Sciatic nerve (tissue), 2 donors: ENCODE results near the gene AK2. TPM values are rescaled to one million over a fixed set of nuclear protein-coding genes. Genes with fewer than 3 reads are reported as not detected.
"Not testable (repeated sequence)": the region's sequence is repeated elsewhere in the genome, so short reads cannot be mapped to it uniquely, and the experiment has no call there.

Source experiments
- ATAC-seq: fragments of 200-7000 bp; cut with Tn5 transposase; one replicate; pipeline ENCODE4 v1.9.1; 2020; ENCODE audit warnings: mild to moderate bottlenecking, moderate library complexity
- DNase-seq: peaks from one replicate; pipeline ENCODE4 v3.0.0-alpha.2; 2020; ENCODE audit warnings: low spot score
- intact Hi-C: fragments of 100-400 bp; cut with DNase I; formaldehyde crosslinking; loops from one replicate; pipeline ENCODE4 v1.14.2; 2022
- total RNA-seq: library from RNA; stranded (reverse); fragmentation: NEBNext Ultra II Directional; extraction: Animal tissue kit (Norgen Biotek cat#: 25700); gene quantifications from one replicate; pipeline ENCODE4 v1.2.1, GENCODE V29; 2021
- donor health status: DM: no; HTN: no; CAD: no.
- donor health status: DM: no; HTN: no; CAD: no.

The AK2 gene
- total RNA-seq, 1 donor from 2014 or later: 111 TPM

GRCh38 chr1:33056426-33056825 lies 19.7 kb upstream of the AK2 start:
- intact Hi-C loops: no loop called here
- DNase-seq (no peak), ATAC-seq (no peak)

GRCh38 chr1:33055210-33056008 lies 18.7 kb upstream of the AK2 start:
- DNase-seq (peak; percentile 67), ATAC-seq (peak; percentile 86)
- intact Hi-C loops: no loop called here

DNA sequence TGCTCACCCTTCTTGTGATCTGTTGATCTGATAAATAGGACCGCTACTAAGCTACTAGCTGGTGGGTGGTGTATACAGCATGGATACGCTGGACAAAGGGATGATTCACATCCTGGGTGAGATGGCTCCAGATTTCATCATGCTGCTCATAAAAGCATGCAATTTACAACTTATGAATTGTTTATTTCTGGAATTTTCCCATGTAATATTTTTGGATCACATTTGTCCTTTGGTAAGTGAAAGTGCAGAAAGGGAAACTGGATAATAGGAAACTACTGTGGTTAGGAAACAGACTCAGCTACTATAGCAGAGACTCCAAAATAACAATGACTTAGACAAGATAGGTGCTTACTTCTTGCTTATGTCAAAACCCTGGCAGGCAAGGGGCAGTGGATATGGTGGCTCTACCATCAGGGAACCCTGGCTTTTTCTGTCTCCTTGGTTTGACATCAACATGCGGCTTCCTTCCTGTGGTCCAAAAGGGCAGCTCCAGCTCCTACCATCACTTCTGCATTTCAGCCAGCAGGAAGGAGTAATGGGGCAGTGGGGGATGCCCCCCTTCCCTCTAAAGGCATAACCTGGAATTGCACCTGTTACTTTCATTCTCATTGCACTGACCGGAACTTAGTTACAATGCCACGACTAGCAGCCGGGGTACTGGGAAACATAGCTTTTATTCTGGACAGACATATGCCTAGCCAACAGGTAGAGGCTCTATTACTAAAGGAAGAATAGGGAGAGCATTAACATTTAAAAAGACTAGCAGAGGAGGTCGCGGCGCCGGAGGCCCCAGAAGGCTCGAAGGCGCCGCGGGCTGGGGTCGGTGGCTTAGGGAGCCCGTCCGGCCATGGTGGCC lies 13.8 kb upstream of the AK2 start:
- DNase-seq (no peak), ATAC-seq (peak; percentile 59)
- intact Hi-C loops: no loop called here

DNA sequence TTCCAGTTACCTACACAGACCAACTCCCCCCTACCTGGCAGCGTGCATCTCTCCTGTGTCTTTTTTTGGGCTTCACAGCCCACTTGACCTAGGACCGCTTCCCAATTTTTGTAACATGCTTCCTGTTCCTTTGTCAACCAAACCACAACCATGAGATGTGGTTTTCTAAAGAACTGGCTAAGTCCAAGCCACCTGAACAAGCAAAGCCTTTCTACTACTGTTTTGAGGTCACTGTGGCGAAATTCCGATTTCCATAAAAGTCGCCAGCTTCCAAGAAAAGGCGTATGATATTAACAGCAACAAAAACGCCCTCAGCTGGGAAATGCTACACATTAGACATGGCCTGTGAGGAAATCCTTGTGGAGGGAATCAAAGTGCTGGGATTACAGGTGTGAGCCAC lies 12.7 kb upstream of the AK2 start:
- peak; percentile 36 for ATAC-seq
- no peak for DNase-seq
- intact Hi-C loops: no loop called here

DNA sequence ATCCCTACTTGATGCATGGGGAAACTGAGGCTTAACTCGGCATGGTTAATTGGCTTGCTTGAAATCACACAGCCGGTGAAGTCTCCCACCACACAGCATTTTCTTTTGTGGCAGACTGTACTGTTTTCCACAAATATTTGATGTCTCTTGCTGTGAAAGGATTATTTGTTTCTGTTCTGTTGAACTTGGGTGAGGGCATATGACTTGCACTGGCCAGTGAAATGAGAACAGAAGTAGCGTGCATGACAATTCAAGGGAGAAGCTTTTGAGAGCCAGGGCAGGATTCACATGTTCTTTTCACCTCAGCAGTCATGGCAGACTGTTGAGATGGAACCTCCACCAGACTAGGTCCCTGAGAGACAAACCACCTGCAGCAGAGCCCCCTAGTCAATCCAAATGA lies 11.7 kb upstream of the AK2 start:
- DNase-seq (no peak), ATAC-seq (no peak)
- intact Hi-C loops: no loop called here

GRCh38 chr1:33047839-33048305 lies 11.2 kb upstream of the AK2 start:
- no peak for ATAC-seq
- intact Hi-C loops: no loop called here
- no peak for DNase-seq

DNA sequence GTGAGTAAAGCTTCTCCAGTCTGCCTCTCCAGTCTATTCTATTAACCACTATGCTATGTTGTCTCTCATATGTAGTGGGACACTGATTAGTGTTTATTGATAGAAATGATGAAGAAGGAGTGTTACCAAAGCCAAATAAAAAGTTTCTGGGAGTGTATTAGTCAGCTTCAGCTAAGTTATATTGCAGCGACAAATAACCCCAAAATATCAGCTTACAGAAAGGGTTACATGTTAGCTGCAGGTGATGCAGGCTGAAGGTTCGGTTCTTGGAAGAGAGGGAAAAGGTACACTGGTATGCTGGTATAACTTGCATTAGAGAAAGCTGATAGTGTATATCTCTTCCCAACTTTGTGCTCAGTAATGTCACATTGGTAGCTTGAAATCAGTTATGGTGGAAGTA lies 10.6 kb upstream of the AK2 start:
- no peak for ATAC-seq
- no peak for DNase-seq
- intact Hi-C loops: no loop called here

DNA sequence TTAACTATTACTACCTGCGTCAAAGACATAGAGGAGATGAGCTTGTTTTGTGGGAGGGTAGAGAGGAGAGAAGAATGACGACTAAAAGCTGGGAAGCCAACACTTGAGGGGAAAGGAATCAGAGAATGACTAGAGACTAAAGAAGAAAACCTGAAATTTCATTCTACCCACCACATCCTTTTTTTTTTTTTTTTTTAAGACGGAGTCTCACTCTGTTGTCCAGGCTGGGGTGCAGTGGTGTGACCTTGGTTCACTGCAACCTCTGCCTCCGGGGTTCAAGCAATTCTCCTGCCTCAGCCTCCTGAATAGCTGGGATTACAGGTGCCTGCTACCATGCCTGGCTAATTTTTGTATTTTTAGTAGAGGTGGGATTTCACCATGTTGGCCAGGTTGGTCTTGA lies 9.6 kb upstream of the AK2 start:
- ATAC-seq, intact Hi-C loops, DNase-seq: not testable (repeated sequence)

DNA sequence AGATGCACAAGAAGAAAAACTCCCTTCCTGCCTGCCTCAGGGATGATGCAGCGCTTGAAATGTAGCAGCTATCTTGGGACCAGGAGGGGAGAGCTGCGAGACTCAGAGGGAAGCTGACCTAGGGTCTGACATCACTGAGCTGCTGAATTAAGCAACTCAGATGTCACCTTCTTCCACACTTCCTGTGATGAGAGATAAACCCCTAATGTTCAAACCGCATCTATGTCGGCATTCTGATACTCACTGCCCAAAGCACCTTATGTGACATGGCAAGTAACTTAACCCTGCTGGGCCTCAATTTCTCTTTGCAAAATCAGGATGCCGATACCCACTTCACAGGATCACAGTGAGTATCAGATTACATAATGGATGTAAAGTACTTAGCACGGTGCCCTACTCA lies 9.1 kb upstream of the AK2 start:
- intact Hi-C loops: no loop called here
- DNase-seq (no peak), ATAC-seq (no peak)

- intact Hi-C loops: no loop called here
- ATAC-seq (peak; percentile 41), DNase-seq (no peak)
These were observed 8.6 kb upstream of the AK2 start for GRCh38 chr1:33045246-33045645.

DNA sequence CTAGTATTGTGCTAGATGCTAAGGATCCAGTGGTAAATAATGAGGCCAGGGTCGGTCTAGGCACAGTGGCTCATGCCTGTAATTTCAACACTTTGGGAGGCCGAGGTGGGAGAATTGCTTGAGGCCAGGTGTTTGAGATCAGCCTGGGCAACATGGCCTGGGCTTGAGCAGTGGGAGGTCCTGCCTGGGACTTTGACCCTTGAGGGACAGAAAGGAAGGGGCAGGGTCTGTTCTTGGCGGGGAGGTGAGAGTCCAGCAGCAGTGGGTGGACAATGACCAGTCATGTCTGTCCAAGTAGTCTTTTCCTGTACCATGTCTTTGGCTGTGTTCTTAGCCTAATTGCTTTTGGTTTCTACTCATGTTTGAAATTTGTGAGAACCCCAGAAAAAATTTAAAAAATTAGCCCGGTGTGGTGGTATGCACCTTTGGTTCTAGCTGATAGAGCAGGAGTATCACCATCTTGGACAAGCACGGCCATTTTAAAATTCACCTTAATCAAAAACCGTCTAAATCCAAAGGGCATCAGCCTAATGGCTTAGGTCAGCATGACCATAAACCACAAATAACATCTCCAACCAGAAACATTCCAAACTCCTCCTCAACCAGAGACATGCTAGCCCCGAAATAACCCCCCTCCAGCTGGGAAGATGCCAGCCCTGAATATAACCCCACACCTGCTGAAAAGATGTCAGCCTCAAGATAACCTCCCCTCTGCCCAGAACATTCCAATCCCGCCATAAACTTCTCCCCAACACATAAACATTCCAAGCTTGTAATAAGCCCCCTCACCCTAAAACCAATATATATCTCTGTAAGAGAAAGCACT lies 6.8 kb upstream of the AK2 start:
- ATAC-seq (no peak), DNase-seq (no peak)
- intact Hi-C loops: no loop called here

GRCh38 chr1:33042831-33043230 lies 6.1 kb upstream of the AK2 start:
- DNase-seq (no peak), ATAC-seq (no peak)
- intact Hi-C loops: no loop called here

DNA sequence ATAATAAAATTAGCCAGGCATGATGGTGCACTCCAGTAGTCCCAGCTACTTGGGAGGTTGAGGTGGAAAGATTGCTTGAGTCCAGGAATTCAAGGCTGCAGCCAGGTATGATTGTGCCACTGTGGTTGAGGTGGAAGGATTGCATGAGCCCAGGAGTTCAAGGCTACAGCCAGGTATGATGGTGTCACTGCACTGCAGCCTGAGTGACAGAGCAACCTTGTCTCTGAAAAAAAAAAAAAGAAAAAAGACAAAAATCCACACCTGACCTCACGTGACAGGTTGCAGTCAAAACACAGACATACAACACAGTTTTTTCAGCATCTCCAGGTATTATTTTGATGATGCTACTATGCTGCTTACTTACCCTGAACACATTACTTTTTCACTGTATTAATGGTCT lies 4.3 kb upstream of the AK2 start:
- intact Hi-C loops: no loop called here
- no peak for ATAC-seq
- no peak for DNase-seq

GRCh38 chr1:33039840-33040239 lies 3.2 kb upstream of the AK2 start:
- ATAC-seq (no peak), DNase-seq (no peak)
- intact Hi-C loops: no loop called here

GRCh38 chr1:33036051-33036525 lies 595 bp downstream of the AK2 start:
- peak; percentile 9 for ATAC-seq
- intact Hi-C loops: no loop called here

GRCh38 chr1:33032126-33032869 lies 4.4 kb downstream of the AK2 start:
- intact Hi-C loops: no loop called here
- DNase-seq: no peak
- no peak for ATAC-seq

More at GRCh38 chr1:33036051-33036525, 595 bp downstream of the AK2 start:
- DNase-seq: no peak

DNA sequence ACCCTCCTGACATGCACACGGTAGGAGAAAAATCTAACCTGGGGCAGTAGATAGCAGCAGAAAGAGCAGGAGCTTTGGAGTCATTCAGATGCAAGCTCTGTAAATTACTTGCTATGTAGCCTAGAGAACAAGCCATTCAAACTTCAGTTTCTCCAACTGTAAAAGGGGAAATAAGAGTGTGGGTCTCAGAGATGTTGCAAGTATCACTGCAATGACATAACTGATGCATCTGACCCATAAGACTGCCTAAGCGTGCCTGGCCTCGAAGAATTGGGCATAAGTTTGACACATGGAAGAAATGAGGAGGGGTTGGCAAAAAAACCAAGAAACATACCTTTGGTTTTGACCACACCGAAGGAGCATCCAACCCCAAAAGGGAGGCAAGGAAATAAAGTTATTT lies 5.2 kb downstream of the AK2 start:
- no peak for DNase-seq
- ATAC-seq: no peak
- intact Hi-C loops: no loop called here

DNA sequence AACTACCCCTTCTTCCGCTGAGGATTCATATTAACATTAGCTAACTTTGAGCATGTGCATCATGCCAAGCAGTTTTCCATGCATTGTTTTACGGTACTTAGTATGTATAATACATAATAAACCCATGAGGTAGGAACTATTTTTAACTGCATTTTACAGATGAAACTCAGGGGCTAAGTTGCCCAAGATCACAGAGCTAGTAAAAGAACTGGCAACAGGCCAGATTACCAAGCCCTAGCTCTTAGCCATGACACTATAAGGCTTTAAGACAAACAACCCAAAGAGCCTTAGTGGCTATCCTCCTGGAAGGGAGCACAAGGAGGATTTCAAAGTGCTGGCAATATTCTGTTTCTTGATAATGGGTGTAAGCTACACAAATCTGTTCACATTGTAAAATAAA lies 6.1 kb downstream of the AK2 start:
- DNase-seq: no peak
- ATAC-seq: no peak
- intact Hi-C loops: no loop called here

GRCh38 chr1:33029921-33030320 lies 6.8 kb downstream of the AK2 start:
- ATAC-seq: no peak
- DNase-seq: no peak
- intact Hi-C loops: no loop called here
